ENCODE measurements around the gene PTPRT. TPM values are rescaled to one million over a fixed set of nuclear protein-coding genes. Genes with fewer than 3 reads are reported as not detected.

PTPRT gene
- total RNA-seq, 1 experiment from 2014 or later, result not detected

GRCh38 chr20:42889517-42889916, 300.2 kb downstream of the PTPRT start:
- DNase-seq (ENCODE audit: low read depth, low spot score) (no peak), ATAC-seq (no peak)
- in situ Hi-C loops (cut with HindIII; ENCODE audit: low pct_unique_long_range_greater_than_20kb, low sequenced_read_pairs), result no loop called here
- intact Hi-C loops (cut with micrococcal nuclease; ENCODE audit: unreplicated experiment), result no loop called here
- Histone ChIP-seq H3K27ac (ENCODE audit: low read length) (no peak overlapping the region), H3K36me3 (ENCODE audit: control insufficient read depth, insufficient read depth, low read length) (no peaks in the 10 kb centered on the region), H3K27me3 (ENCODE audit: control insufficient read depth, insufficient read depth, low read length) (no peaks in the 10 kb centered on the region), H3K4me3 (ENCODE audit: low read depth in 2 of 2, low read length in 2 of 2) (no peak overlapping the region), H3K4me1 (ENCODE audit: control insufficient read depth, insufficient read depth, low read length) (no peaks in the 10 kb centered on the region), H3K9me3 (ENCODE audit: control insufficient read depth, insufficient read depth, low read depth, low read length) (no peaks in the 10 kb centered on the region)
- POLR2A ChIA-PET, result interaction anchor here (0.6 kb wide), 1 partner anchor 538 kb away, joined by 5 read pairs; no protein-coding TSS in a partner anchor
- TF ChIP-seq CTCF (IDR thresholded peaks at IDR 0.05) (no peak), SIN3A (IDR thresholded peaks at IDR 0.05; ENCODE audit: borderline replicate concordance, insufficient read depth, low read depth, low read length) (no peak), POLR2AphosphoS5 (IDR thresholded peaks at IDR 0.05; ENCODE audit: low read depth, low read length) (no peak), TCF7L2 (IDR thresholded peaks at IDR 0.05; ENCODE audit: low read depth, low read length) (no peak), REST (IDR thresholded peaks at IDR 0.05; ENCODE audit: insufficient read depth in 1 of 2, low read depth in 2 of 2, low read length in 1 of 2) (no peak)
- no TSS peak for BruUV-seq (replicated peaks)
- CTCF ChIA-PET, result no interaction called here

GRCh38 chr20:42887281-42887680, 302.4 kb downstream of the PTPRT start:
- H3K9me3 ChIP-seq (ENCODE audit: control insufficient read depth, insufficient read depth, low read depth, low read length), result no peaks in the 10 kb centered on the region
- no TSS peak for BruUV-seq (replicated peaks)
- H3K4me3 ChIP-seq (ENCODE audit: low read depth in 2 of 2, low read length in 2 of 2), result no peak overlapping the region
- H3K27me3 ChIP-seq (ENCODE audit: control insufficient read depth, insufficient read depth, low read length), result no peaks in the 10 kb centered on the region
- H3K36me3 ChIP-seq (ENCODE audit: control insufficient read depth, insufficient read depth, low read length), result no peaks in the 10 kb centered on the region
- no peaks in the 10 kb centered on the region for H3K4me1 ChIP-seq (ENCODE audit: control insufficient read depth, insufficient read depth, low read length)
- H3K27ac ChIP-seq (ENCODE audit: low read length), result no peak overlapping the region
- POLR2A ChIA-PET, result no interaction called here
- no peak for ATAC-seq
- intact Hi-C loops (cut with micrococcal nuclease; ENCODE audit: unreplicated experiment), result no loop called here
- no peak for DNase-seq (ENCODE audit: low read depth, low spot score)
- TF ChIP-seq POLR2AphosphoS5 (IDR thresholded peaks at IDR 0.05; ENCODE audit: low read depth, low read length), result no peak
- TF ChIP-seq TCF7L2 (IDR thresholded peaks at IDR 0.05; ENCODE audit: low read depth, low read length), result no peak
- TF ChIP-seq CTCF (IDR thresholded peaks at IDR 0.05), result no peak
- TF ChIP-seq SIN3A (IDR thresholded peaks at IDR 0.05; ENCODE audit: borderline replicate concordance, insufficient read depth, low read depth, low read length), result no peak
- TF ChIP-seq REST (IDR thresholded peaks at IDR 0.05; ENCODE audit: insufficient read depth in 1 of 2, low read depth in 2 of 2, low read length in 1 of 2), result no peak
- in situ Hi-C loops (cut with HindIII; ENCODE audit: low pct_unique_long_range_greater_than_20kb, low sequenced_read_pairs), result no loop called here
- CTCF ChIA-PET, result no interaction called here

Measured in Panc1 (cell line).